NCI-H1417 (cell line): ENCODE measurements around the gene PALLD.

ENCODE experiments used
- DNase-seq, 3 experiments: peaks; one replicate each; lab custom pipeline; 2025; lab: John Stamatoyannopoulos, UW

PALLD gene

GRCh38 chr4:168623011-168623410 lies 126.2 kb downstream of the PALLD start:
- no peak for DNase-seq

DNA sequence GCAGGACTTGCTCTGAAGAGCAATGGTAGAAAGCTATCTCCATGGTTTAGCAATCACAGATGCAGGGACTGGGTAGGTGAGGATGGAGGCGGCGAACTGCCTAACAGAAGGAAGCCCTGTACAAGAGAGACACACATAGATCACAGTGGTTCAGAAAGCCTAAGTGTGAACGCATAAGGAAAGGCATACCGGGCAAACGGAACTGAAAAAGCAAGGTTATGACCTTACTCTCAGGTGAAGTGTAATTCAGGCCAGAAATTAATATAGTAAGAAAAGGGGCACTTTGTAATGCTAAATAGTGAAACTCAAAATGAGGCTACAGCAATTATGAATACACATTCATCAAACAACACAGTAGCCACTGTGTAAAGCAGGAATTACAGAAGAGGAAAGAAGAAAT lies 126.6 kb downstream of the PALLD start:
- DNase-seq = no peak

GRCh38 chr4:168628251-168628650 lies 131.4 kb downstream of the PALLD start:
- DNase-seq = no peak

DNA sequence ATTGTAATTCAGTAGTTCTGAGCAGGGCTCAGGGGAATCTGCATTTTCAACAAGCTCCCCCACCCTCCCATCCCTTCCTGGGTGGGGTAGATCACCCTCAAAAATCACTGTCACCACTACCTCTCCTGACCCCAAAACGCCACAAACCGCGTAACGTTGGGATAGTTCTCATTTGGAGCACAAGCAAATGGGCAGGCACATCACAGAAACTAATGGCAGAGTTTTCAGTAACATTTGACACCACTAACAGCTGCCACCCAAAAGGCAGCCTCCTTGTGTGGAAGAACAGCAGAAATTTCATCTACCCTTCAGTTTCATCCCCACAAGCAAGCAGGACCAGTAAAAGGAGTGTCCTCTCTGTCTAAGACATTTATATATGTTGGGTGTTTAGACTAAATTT lies 132.7 kb downstream of the PALLD start:
- no peak for DNase-seq

DNA sequence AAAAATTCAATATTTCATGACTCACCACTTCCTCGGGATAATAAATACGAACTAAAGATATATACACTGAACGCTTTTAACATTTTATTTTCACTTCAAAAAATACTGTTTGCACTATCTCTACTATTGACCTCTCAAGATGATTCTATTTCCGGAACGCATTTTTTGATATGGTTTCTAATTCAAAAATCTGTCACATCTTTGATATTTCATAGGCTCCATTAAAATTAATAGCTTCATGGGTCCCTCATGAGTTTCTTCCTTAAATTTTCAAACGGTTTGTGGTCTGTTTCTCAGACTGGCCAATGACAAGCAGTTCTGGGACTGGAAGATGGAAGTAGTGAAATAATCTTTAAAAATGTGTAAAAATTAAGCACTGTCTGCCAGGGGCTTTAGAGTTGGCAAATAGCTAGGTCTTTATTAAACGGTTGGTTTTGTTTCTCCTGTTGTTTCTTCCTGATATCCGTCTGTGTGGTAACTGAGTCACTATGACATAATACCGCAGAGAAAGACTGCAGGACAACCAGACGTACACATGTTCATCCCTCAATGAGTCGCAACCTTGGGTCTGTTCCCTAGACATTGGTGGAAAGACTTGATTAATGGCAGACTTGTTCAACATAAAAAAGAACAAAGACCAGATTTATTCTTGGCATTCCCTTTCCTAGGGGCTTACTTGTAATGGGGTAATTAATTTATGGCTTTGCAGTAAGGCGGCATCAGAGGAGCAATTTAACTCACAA lies 133.8 kb downstream of the PALLD start:
- DNase-seq = no peak

DNA sequence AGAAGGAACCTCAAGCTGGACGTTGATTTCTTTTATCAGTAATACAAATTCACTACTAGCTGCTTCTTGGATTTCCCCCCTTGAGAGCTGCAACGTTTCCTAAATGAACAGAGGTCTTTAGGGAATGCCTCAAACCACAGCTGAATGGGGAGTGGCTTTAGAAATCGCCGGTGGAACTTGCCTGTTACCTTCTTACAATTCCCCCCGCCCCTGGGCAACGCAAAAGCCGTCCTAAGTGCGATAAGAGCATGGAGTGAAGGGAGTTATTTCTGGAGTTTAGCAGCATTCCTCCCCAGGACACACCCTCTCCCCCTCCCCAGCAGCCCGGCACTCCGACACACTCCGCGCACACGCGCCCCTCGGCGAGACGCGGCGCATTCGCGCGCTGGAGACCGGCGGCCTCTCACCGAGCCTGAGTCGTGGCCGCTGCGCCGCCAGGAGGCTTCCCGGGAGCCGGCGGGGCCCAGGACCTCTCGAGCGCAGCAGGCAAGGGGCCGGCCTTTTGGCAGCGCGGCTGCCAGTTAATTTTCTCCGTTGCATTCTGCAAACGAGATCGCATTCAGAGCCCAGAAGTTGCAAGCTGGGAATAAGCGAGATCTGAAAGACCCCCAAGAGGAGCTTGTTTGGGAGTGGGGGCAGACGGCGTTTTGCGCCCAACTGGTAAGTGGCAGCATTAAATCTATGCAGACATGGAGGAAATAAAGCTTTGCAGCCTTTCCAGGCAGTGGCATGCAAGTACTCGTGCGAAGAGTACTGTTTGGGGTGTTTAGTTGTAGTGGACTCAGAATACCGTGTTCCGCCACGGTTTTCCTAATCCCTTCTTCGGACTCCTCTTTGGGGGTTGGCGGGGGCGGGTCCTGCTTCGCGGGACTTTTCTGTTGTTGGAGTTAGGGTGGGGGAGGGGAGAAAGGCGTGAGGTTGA lies 134.7 kb downstream of the PALLD start:
- peak; percentile 23 to 78 (median 77) for DNase-seq

- DNase-seq = peak in 2 of 3 experiments; percentile 22 to 51
Measured at GRCh38 chr4:168632301-168632725, 135.5 kb downstream of the PALLD start.

DNA sequence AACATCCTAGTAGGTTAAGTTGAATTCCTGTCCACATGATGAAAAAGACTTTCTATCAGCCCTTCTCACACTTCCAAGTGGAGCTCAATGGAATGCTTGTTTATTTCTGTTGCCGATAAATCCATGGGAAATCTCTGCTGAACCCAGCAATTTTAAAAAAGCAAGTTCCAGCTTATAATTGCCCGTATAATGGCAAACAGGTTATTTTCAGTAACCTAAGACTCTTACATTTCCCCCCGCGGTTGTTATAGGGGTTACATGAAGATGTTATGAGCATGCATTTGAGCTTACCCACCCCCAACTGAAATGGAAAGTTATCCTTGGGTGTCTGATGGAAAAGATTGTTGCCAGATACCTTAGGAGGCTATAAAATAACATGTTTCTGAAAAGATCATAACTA lies 136.2 kb downstream of the PALLD start:
- DNase-seq = peak in 1 of 3 experiments; percentile 17

DNA sequence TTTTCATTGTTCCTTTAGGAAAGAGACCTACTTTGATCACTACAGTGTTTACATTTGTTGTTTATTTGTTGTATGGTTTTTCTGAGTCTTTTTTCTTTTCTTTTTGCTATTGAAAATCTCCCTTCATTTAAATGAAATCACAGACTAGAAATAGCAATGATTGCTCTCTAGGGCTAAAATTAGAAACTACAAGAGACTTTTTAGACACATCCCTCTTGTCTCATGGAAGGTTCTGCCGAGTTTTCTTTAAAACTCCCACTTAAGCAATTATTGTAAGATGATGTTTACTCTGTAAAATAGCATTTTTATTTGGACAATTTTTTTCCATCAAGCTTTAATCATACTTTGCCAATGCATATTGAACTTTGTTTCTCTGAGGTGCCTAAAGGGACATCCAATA lies 136.6 kb downstream of the PALLD start:
- no peak for DNase-seq

GRCh38 chr4:168634276-168634802 lies 137.5 kb downstream of the PALLD start:
- no peak for DNase-seq

GRCh38 chr4:168636040-168636439 lies 139.2 kb downstream of the PALLD start:
- DNase-seq = no peak

DNA sequence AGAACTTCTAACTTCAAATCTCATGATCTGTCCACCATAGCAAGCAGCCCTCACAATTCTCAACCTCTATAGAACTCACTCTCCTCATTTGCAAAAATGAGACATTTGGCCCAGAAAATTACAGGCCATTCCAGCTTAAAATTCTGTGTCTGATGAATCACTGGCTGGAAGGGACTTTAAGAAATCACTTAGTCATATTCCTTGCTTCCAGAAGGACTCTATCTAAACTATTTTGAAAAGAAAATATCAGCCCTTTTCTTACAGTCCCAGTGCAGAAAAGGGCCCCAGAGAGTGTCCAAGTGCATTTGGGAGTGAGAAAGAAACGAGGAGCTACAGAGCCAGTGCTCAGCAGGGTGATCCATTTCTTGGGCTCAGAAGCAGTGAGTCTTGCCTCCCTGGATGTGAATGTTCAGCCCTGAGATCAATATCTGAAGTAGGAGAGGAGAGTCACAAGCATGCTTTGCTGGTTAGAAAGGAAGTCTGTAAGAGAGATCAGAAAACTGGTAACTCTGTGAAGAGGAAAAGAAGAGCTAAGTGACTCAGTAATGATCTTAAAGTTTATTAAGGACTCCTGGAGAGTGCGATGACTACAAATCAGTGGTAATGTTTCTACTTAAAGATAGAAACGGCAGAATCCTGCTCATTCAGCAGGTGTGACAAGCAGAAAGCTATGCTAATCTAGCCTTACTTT lies 139.8 kb downstream of the PALLD start:
- no peak for DNase-seq

GRCh38 chr4:168637872-168638756 lies 141.3 kb downstream of the PALLD start:
- DNase-seq = no peak

GRCh38 chr4:168639914-168640313 lies 143.1 kb downstream of the PALLD start:
- no peak for DNase-seq

DNA sequence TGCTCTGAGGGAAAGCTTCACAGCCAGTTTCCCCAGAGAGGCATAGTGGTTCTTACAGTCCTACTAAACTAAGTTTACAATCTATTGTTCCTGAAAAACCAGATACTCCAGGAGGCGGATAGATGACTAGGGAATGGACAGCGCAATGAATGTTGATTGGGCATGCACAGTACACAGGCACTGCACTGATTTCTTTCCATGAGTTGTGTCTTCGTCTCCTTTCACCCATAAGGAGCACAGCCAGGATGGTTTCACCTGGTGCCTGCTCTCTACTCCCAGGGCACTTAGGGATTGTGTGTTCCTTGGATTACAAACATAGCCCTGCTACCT lies 144.9 kb downstream of the PALLD start:
- DNase-seq = no peak

GRCh38 chr4:168642591-168642990 lies 145.7 kb downstream of the PALLD start:
- DNase-seq = no peak

DNA sequence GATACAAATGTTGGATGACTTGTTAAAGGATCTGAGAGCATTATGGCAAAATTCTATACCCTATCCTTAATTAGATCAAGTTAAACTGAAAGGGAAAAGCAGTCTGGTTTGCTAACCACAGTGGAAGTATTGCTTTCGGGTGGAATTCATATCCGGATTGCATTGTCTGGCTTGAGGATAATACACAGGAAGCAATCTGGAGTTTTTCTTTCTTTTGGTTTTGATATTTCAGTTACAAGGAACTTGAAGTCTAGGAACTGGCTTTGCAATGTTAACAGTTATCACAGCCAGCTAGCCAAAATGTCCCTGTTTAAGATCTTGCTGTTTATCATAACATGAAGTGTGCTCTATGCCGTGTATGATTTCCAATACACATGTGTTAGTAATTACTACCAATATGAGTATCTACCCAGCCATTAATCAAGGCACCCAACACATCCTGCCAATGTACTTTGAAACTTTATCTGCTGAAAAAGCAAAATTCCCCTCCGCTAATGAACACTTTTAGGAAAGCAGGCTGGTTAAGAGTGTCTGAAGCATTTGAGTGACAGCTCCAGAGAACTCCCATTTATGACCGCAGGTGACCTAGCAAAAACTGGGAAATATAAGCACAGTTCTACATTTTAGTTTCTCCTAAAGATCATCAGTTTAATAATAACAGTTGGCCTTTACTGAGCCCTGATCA lies 146.4 kb downstream of the PALLD start:
- DNase-seq = peak in 1 of 3 experiments; percentile 14

- no peak for DNase-seq
Measured at GRCh38 chr4:168643796-168644159, 146.9 kb downstream of the PALLD start.

DNA sequence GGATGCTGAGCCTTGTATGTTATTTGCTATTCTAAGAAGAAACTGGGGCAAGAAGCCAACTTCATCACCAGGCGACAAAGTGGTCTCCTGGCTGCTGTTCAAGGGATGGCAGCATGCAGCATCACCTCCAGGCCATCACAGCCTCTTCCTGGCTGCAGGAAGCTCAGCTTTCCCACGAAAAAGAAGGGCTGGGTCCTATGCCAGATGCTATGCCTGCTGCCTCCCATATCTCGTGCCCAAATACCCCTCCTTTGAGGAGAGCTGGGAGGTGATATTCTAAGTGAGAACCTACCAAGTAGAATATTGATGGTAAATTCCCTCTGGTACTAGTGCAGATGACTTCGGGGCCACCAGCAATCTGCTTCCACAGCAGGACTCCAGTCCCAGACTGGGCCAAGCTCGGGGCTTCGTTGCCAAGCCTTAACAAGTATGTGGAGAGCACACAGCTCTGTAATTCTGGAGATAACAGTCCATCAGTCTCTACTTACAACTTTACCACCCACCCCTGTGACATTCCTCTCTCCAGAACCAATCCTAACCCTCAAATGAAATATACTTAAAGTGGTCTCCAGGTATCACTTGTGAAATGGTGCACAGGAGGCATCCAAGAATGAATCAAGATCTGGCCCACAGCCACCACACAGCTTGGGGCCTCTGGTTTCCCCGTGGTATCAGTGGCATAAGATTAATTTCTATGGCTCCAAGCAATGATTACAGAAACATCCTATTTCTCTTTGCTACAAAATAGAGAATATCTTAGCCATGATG lies 149.3 kb downstream of the PALLD start:
- DNase-seq = no peak
